Dendritic cell treated with granulocyte-macrophage colony-stimulating factor and Interleukin-4, amounts not matched to agents 40 ng/mL and 50 ng/mL, for 4 days (primary cell): Measurements from ENCODE around the gene CCT3.
"Not testable (repeated sequence)": the region's sequence is repeated elsewhere in the genome, so short reads cannot be mapped to it uniquely, and the experiment has no call there.

Experiments
- H3K27ac Mint-ChIP-seq: one replicate; pipeline ENCODE4 v1.8.0; 2022; ENCODE audit warnings: mild to moderate bottlenecking, mixed read lengths
- H3K27me3 Mint-ChIP-seq: one replicate; pipeline ENCODE4 v1.8.0; 2022; ENCODE audit warnings: mild to moderate bottlenecking, mixed read lengths
- H3K36me3 Mint-ChIP-seq: one replicate; pipeline ENCODE4 v1.8.0; 2022; ENCODE audit warnings: low read depth, mixed read lengths
- H3K4me1 Mint-ChIP-seq: one replicate; pipeline ENCODE4 v1.8.0; 2022; ENCODE audit warnings: low read depth, mixed read lengths
- H3K4me3 Mint-ChIP-seq: one replicate; pipeline ENCODE4 v1.8.0; 2022; ENCODE audit warnings: mild to moderate bottlenecking, moderate library complexity, mixed read lengths
- H3K9me3 Mint-ChIP-seq: one replicate; pipeline ENCODE4 v1.8.0; 2022; ENCODE audit warnings: mixed read lengths
- intact Hi-C: fragments of 100-400 bp; cut with micrococcal nuclease; formaldehyde crosslinking; loops from one replicate; pipeline ENCODE4 v1.15.0; 2022

Gene CCT3

DNA sequence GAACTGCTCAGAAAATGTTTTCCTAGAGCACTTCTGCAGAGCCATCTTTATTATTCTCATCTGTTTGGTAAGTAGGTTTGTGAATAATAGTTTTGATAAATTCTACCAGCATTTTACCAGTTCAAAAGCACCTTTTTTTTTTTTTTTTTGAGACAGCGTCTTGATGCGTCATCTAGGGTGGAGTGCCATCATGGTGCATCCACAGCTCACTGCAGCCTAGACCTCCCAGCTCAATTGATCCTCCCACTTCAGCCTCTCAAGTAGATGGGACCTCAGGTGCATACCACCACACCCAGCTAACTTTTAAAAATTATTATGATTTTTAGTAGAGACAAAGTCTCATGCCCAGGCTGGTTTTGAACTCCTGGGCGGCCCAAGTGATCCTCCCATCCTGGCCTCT, 21.2 kb upstream of the CCT3 start:
- Mint-ChIP-seq H3K9me3 (no peaks in the 10 kb centered on the region), H3K27ac (no peak overlapping the region), H3K36me3 (no peaks in the 10 kb centered on the region), H3K27me3 (peaks cover 63% of the 10 kb centered on the region), H3K4me1 (peaks cover 6% of the 10 kb centered on the region), H3K4me3 (no peak overlapping the region)
- intact Hi-C loops: no loop called here

DNA sequence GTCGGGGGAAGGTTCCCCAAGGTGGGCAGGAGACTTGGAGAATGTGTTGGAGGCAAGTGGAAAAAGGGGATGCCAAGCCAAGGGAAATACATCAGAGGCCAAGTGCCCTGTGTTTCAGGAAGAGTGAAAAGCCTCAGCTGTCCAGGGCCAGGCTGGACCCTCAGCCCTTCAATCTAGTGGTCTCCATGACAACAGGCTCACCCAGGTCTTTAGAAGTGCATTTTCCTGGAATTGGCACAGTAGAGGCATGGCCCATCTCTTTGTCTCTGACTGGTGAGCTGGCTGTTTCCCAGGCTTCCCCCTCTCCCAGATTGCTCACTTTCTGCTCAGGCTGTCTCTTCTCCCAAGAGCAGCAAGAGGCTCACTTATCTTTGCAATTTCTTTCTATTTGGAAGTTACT, 20.5 kb upstream of the CCT3 start:
- H3K27me3 Mint-ChIP-seq: peaks cover 63% of the 10 kb centered on the region
- H3K9me3 Mint-ChIP-seq: no peaks in the 10 kb centered on the region
- no peaks in the 10 kb centered on the region for H3K36me3 Mint-ChIP-seq
- peaks cover 6% of the 10 kb centered on the region for H3K4me1 Mint-ChIP-seq
- intact Hi-C loops: no loop called here
- no peak overlapping the region for H3K27ac Mint-ChIP-seq
- no peak overlapping the region for H3K4me3 Mint-ChIP-seq

DNA sequence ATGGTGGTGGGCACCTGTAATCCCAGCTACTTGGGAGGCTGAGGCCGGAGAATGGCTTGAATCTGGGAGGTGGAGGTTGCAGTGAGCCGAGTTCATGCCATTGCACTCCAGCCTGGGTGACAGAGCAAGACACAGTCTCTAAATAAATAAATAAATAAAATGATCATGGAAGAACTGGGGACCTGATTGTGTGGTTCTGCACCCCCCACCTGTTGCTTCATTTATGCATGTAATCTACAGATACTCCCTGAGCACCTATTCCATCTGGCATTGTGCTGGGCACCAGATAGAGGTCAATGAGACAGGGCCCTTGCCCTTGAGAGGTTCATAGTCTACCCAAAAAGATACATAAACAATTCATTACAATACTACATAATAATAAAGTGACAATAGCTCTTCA, 19.9 kb upstream of the CCT3 start:
- Mint-ChIP-seq H3K36me3 (no peaks in the 10 kb centered on the region), H3K27me3 (peaks cover 59% of the 10 kb centered on the region), H3K9me3 (no peaks in the 10 kb centered on the region), H3K27ac (no peak overlapping the region), H3K4me3 (no peak overlapping the region), H3K4me1 (peaks cover 6% of the 10 kb centered on the region)
- intact Hi-C loops: no loop called here

DNA sequence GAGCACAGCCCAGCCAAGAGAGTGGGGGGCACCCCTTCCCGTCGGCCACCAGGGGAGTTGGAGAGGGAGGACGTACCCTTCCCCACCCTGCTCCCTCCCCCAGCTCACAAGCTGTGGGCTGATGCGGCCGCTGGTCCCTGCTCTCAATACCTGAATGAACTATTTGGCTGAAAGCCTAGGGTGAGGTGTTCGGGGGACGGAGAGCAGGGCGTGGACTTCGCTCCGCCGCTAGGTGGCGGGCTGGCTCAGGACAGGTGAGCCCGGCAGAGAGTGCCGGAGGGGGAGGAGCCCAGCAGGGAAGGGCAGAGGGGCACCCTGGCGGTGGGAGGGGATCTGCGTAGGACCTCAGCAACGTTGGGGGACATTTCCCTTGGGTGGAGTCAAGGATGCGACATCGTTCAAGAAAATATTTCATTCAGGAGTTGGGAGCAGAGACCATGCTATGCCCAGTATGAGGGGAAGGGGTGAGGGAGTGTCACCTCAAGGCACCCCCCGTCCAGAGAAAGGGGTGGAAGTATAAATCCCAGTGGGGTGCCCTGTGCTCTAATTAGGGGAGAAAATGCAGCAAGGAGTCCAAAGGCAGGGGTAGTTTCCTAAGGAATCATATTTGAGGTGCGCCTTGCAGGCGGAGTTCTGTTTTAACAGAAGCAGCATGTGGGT, 18.9 kb upstream of the CCT3 start:
- peaks cover 65% of the 10 kb centered on the region for H3K27me3 Mint-ChIP-seq

DNA sequence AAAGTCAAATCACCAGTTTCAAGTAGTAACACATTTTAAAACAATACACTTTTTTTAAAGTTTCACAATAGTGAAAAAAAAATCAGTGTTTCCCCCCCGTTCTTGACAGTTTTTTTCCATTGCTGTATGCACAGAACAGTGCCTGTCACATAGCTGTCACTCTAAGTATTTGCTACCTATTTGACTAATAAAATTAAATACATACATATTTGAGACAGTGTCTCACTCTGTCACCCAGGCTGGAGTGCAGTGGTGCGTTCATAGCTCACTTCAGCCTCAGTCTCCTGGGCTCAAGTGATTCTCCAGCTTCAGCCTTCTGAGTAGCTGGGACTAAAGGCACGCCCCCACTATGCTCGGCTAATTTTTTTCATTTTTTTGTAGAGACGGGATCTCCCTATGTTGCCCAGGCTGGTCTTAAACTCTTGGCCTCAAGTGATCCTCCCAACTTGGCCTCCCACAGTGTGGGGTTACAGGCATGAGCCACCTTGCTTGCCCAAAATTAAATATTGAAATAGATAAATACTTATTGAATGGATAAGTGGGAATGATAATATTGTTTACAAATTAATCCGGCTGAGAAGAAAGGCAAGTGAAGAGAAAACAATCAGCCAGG, 18.3 kb upstream of the CCT3 start:
- Mint-ChIP-seq H3K27ac (no peak overlapping the region), H3K9me3 (no peaks in the 10 kb centered on the region), H3K4me1 (peaks cover 9% of the 10 kb centered on the region), H3K27me3 (peaks cover 69% of the 10 kb centered on the region), H3K4me3 (no peak overlapping the region), H3K36me3 (no peaks in the 10 kb centered on the region)
- intact Hi-C loops: no loop called here

More for the DNA sequence above, 18.9 kb upstream of the CCT3 start:
- Mint-ChIP-seq H3K9me3 (no peaks in the 10 kb centered on the region), H3K4me1 (peaks cover 6% of the 10 kb centered on the region), H3K36me3 (no peaks in the 10 kb centered on the region), H3K4me3 (no peak overlapping the region), H3K27ac (no peak overlapping the region)
- intact Hi-C loops: no loop called here

DNA sequence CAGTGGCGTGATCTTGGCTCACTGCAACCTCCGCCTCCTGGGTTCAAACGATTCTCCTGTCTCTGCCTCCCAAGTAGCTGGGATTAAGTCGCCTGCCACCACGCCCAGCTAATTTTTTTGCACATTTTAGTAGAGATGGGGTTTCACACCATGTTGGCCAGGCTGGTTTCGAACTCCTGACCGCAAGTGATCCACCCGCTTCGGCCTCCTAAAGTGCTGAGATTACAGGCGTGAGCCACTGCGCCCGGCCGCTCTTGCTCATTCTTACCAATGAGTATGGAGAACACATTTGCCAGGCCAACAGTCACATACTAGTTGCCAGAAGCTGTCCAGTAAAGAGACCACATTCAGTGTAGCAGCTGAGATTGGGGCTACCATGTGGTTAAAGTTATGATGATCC, 14.4 kb upstream of the CCT3 start:
- H3K4me3 Mint-ChIP-seq, H3K36me3 Mint-ChIP-seq, H3K27ac Mint-ChIP-seq, intact Hi-C loops, H3K9me3 Mint-ChIP-seq: not testable (repeated sequence)
- Mint-ChIP-seq H3K4me1 (peaks cover 13% of the 10 kb centered on the region), H3K27me3 (peaks cover 70% of the 10 kb centered on the region)

DNA sequence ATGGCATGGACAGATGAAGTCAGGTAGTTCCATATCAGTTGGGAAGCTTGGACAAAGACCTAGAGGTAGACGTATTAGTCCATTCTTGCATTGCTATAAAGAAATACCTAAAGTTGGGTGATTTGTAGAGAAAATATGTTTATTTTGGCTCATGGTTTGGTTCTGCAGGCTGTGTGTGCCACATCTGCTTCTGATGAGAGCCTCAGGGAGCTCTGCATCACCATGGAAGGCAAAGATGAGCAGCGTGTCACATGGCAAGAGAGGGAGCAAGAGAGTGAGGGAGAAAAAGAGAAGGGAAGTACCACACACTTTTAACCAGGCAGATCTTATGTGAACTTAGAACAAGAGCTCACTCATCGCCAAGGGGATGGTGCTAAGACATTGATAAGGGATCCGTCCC, 9.2 kb upstream of the CCT3 start:
- Mint-ChIP-seq H3K4me1 (peaks cover 6% of the 10 kb centered on the region), H3K36me3 (no peaks in the 10 kb centered on the region), H3K4me3 (no peak overlapping the region), H3K27ac (no peak overlapping the region), H3K27me3 (peaks cover 45% of the 10 kb centered on the region), H3K9me3 (no peaks in the 10 kb centered on the region)
- intact Hi-C loops: no loop called here

DNA sequence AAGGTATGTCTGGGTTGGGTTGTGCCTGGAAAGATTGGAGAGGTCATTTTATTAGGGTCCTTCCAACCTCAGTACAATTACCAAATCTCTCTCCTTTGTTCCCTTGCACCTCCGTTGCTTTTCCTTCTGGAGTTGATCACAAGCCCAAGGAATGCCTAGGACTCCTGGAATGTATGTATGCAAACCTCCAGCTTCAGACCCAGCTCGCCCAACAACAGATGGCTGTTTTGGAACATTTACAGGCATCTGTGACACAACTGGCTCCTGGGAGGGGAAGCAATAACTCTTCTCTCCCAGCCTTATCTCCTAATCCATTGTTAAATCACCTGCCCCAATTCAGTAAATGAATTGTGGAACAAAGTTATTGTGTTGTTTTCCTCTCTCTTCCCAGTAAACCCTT, 8.5 kb upstream of the CCT3 start:
- no peak overlapping the region for H3K27ac Mint-ChIP-seq
- no peak overlapping the region for H3K4me3 Mint-ChIP-seq
- H3K27me3 Mint-ChIP-seq: peaks cover 40% of the 10 kb centered on the region
- intact Hi-C loops: no loop called here
- H3K4me1 Mint-ChIP-seq: peaks cover 6% of the 10 kb centered on the region
- H3K9me3 Mint-ChIP-seq: no peaks in the 10 kb centered on the region
- no peaks in the 10 kb centered on the region for H3K36me3 Mint-ChIP-seq

DNA sequence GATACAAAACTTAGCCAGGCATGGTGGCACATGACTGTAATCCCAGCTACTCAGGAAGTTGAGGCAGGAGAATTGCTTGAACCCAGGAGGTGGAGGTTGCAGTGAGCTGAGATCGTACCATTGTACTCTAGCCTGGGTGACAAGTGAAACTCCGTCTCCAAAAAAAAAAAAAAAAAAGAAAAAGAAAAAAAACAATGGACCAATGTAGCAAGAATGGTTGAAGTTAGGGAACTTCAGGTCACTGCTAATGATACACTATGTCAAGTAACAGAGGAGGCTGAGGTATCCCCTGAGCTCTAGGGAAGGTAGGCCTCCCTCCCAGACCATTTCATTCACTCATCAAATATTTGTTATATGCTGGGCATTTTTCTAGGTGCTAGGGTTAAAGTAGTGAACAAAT, 7.9 kb upstream of the CCT3 start:
- intact Hi-C loops, H3K9me3 Mint-ChIP-seq, H3K36me3 Mint-ChIP-seq, H3K4me1 Mint-ChIP-seq, H3K27ac Mint-ChIP-seq, H3K4me3 Mint-ChIP-seq: not testable (repeated sequence)
- peaks cover 35% of the 10 kb centered on the region for H3K27me3 Mint-ChIP-seq

DNA sequence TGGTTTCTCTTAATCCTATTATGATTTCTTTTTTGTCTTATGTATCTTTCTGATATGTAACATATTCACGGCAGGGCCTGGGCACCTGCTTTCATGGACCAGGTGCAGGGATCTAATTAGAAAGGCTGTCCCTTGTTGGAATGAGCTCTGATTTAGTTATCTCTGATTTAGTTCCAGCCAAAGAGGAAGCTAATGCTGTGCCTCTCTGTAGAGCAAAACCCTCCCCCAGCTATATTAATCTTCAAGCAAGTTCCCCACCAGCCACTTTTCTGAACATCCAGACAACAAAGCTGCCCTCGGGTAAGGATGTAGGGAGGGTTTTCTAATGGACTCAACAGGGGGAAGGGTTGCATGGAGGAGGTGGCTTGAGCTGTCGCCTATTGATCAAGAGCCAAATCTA, 6.3 kb upstream of the CCT3 start:
- intact Hi-C loops: no loop called here
- Mint-ChIP-seq H3K36me3 (no peaks in the 10 kb centered on the region), H3K9me3 (no peaks in the 10 kb centered on the region), H3K27ac (no peak overlapping the region), H3K27me3 (peaks cover 23% of the 10 kb centered on the region), H3K4me1 (no peaks in the 10 kb centered on the region), H3K4me3 (no peak overlapping the region)

DNA sequence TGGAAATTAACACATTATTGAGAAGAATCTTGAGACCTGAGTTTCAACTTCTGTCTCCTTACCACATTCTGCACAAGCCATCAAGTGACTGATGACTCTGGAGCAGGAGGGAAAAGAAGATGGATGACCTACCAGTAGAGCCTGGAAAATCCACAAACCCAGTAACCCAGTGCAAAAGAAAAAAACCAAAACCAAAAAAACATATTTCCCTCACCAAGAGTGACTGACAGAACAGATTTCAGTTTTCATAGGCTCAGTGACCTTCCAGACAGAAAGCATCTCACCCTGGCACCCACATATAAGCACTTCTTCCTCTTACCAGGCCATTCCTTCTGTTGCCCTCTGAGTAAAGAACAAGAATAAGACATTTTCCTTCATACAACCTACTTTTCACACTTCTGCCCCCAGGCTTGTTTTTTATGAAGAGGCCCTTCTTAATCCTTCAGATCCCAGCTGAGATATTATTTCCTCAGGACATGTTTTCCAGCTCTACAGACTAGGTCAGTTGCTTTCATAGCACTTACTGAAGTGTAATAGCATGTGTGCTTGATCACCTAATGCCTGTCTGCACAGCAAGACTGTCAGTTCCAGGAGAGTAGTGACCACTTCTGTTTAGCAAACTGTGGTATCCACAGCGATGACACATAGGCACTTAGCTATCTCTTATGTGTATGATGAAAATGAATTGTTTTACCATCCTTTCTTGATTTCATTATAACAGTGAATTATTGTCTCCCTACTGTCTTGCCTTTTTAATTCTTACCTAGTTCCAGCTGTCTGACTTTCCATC, 4.3 kb upstream of the CCT3 start:
- Mint-ChIP-seq H3K27ac (no peak overlapping the region), H3K4me1 (peaks cover 4% of the 10 kb centered on the region), H3K27me3 (peaks cover 13% of the 10 kb centered on the region), H3K4me3 (no peak overlapping the region), H3K36me3 (peaks cover 12% of the 10 kb centered on the region), H3K9me3 (no peaks in the 10 kb centered on the region)
- intact Hi-C loops: no loop called here

DNA sequence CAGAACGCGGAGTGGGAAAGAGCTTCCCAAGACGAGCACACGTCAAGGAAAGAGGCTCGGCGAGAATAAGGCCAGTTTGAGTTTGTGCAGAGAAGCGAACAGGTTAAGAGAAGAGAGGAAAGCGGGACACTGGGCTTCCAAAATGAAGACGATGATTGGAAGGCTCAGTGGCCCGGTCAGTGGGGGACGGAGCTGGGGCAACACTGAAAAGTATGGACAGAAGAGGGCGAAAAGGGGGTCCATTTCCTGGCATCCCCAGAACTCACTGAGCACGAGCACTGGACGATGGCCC, 258 bp downstream of the CCT3 start:
- H3K9me3 Mint-ChIP-seq: no peaks in the 10 kb centered on the region
- H3K4me3 Mint-ChIP-seq: peak overlapping the region; percentile 98
- H3K36me3 Mint-ChIP-seq: peaks cover 52% of the 10 kb centered on the region
- H3K4me1 Mint-ChIP-seq: peaks cover 21% of the 10 kb centered on the region
- peak overlapping the region; percentile 90 for H3K27ac Mint-ChIP-seq
- no peaks in the 10 kb centered on the region for H3K27me3 Mint-ChIP-seq
- intact Hi-C loops: loop anchor here (10.0 kb wide), 1 partner anchor 53 kb away; the partner anchor contains the start of genes SMG5 and TMEM79

DNA sequence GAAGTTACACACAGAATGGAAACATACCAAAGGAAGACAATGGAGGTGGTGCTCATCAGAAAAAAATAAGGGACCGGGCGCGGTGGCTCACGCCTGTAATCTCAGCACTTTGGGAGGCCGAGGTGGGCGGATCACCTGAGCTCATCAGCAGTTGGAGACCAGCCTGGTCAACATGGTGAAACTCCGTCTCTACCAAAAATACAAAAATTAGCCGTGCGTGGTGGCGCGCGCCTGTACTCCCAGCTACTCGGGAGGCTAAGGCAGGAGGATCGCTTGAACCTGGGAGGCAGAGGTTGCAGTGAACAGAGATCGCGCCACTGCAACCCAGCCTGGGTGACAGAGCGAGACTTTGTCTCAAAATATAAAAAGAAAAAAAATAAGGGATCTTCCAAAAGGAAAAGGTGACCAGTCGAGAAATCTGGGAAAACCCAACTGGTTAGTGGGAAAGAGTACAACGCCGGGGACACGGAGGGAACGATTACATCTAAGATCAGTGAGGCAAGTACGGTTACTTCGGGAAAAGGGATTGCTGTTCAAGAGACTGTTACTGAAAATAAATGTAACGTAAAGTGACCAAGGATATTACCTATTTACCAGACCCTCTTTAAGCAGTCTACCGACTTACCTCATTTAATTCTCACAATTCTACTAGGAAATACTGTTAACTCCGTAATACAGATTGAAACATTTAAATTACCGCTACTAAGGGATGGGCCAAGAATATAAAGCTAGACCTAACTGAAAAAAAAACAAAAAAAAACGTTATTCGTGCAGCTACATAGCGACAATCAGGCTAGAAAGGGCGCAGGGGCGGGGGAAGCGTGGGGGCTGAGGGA, 822 bp downstream of the CCT3 start:
- peaks cover 58% of the 10 kb centered on the region for H3K36me3 Mint-ChIP-seq
- intact Hi-C loops: loop anchor here (10.0 kb wide), 1 partner anchor 52 kb away; the partner anchor contains the start of genes SMG5 and TMEM79

DNA sequence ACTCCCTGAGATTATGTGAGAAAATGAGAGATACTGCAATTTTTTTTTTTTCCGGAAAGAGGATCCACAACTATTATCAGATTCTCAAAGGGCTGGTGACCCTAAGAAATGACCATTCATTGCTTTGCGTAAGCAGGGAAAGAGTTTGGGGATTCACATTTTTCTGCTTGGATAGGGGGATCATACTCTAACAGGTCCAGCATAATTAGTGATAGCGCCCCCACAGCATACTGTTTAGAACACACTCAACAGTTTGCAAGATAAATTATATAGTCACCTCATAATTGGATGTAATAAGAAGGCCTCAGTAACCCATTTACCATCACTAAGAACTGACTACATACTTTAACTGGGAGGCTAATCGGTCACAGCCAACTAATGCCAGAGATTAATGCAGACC, 1.9 kb downstream of the CCT3 start:
- Mint-ChIP-seq H3K4me3 (no peak overlapping the region), H3K36me3 (peaks cover 68% of the 10 kb centered on the region), H3K4me1 (peaks cover 21% of the 10 kb centered on the region), H3K27ac (no peak overlapping the region), H3K27me3 (no peaks in the 10 kb centered on the region), H3K9me3 (no peaks in the 10 kb centered on the region)
- intact Hi-C loops: loop anchor here (10.0 kb wide), 1 partner anchor 51 kb away; the partner anchor contains the start of genes SMG5 and TMEM79

More for the DNA sequence above, 822 bp downstream of the CCT3 start:
- no peaks in the 10 kb centered on the region for H3K27me3 Mint-ChIP-seq
- no peaks in the 10 kb centered on the region for H3K9me3 Mint-ChIP-seq
- H3K27ac Mint-ChIP-seq: peak overlapping the region; percentile 90
- peak overlapping the region; percentile 98 for H3K4me3 Mint-ChIP-seq
- H3K4me1 Mint-ChIP-seq: peaks cover 21% of the 10 kb centered on the region
